Ectodermal cell (in vitro differentiated cells): ENCODE measurements around the gene NISCH.

Source experiments
- H3K27ac ChIP-seq: 2 replicates; pipeline ENCODE4 v1.7.0; 2013; ENCODE audit warnings: mild to moderate bottlenecking, low read depth, low read length; ENCODE audit not compliant: insufficient read depth, poor library complexity, severe bottlenecking
- H3K27me3 ChIP-seq: 2 replicates; pipeline ENCODE4 v1.7.0; 2013; ENCODE audit warnings: mild to moderate bottlenecking, low read length; ENCODE audit not compliant: insufficient read depth, control insufficient read depth, poor library complexity, severe bottlenecking
- H3K36me3 ChIP-seq: one replicate; pipeline ENCODE4 v1.7.0; 2013; ENCODE audit warnings: low read length; ENCODE audit not compliant: control insufficient read depth, insufficient read depth
- H3K4me1 ChIP-seq: one replicate; pipeline ENCODE4 v1.7.0; 2013; ENCODE audit warnings: low read length; ENCODE audit not compliant: control insufficient read depth, insufficient read depth
- H3K4me3 ChIP-seq: 2 replicates; pipeline ENCODE4 v1.7.0; 2013; ENCODE audit warnings: low read depth, low read length, control low read depth; ENCODE audit not compliant: insufficient read depth
- H3K9me3 ChIP-seq: 2 replicates; pipeline ENCODE4 v1.7.0; 2013; ENCODE audit warnings: mild to moderate bottlenecking, low read length, moderate library complexity; ENCODE audit not compliant: control insufficient read depth
- WGBS, 2 experiments: methylation state at CpG; one replicate each; pipeline ENCODE4 v1.1.7; 2013; ENCODE audit warnings: missing lambda C conversion rate in 2 of 2; 5-methylcytosine and 5-hydroxymethylcytosine counted together

Gene NISCH

DNA sequence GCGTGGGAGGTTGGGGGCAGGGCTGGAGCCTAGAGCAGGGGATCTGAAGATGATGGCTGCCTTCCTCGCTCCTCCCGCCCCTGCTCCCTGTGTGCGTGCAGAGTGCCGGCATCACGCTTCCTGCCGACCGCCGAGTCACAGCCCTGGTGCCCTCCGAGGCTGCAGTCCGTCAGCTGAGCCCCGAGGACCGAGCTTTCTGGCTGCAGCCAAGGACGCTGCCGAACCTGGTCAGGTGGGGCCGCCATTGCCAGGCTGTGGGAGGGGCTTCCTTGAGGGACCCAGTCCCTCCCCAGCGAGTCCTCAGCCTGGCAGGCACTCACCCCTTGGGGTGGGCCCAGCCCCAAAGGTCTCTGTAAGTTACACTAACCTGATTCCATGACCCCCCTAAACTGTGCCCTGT, 57.3 kb downstream of the NISCH start:
- Histone ChIP-seq H3K9me3 (no peaks in the 10 kb centered on the region), H3K4me3 (no peak overlapping the region), H3K27me3 (no peaks in the 10 kb centered on the region), H3K27ac (no peak overlapping the region), H3K36me3 (no peaks in the 10 kb centered on the region), H3K4me1 (no peaks in the 10 kb centered on the region)
- 87 to 89% methylated on average over 17 of the region's 17 CpGs for WGBS, 2 experiments

DNA sequence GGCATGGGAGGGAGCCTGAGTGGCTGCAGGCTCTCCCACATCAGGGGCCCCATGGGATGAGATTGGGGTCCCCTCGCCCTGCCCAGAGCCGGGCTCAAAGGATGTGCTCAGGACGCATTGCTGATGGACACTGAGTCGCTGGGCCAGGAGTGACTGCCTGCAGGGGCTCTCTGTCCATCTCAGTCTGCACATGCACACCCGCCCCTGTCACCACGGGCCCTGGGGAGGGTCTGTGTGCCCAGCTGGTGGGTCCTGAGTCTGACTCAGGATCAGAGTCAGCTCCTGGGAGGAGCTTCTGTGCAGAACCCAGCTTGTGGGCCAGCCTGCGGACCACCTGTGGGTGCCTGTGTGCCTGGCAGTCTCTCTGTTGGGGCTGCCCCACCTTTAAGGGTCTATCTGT, 57.9 kb downstream of the NISCH start:
- H3K27ac ChIP-seq, result no peak overlapping the region
- H3K36me3 ChIP-seq, result no peaks in the 10 kb centered on the region
- peaks cover 4% of the 10 kb centered on the region for H3K27me3 ChIP-seq
- no peak overlapping the region for H3K4me3 ChIP-seq
- no peaks in the 10 kb centered on the region for H3K9me3 ChIP-seq
- WGBS, 2 experiments, result 87 to 89% methylated on average over 7 of the region's 7 CpGs
- H3K4me1 ChIP-seq, result no peaks in the 10 kb centered on the region

DNA sequence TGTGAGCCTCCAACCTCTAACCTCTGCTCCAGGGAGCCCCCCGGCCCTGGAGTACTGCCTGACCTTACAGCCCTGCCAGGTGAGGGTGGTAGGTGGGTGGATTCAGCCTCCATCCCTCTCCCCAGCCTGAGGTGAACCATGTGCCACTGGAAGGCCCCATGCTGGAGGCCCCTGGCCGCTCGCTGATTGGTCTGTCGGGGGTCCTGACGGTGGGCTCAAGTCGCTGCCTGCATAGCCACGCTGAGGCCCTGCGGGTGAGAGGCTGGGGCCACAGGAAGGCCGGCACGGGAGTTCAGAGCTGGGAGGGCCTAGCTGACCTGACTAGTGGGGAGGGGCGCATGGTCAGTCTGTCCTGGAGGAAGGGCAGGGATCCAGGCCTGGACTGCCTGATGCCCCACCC, 59.2 kb downstream of the NISCH start:
- Histone ChIP-seq H3K4me3 (no peak overlapping the region), H3K27ac (no peak overlapping the region), H3K4me1 (no peaks in the 10 kb centered on the region), H3K27me3 (peaks cover 7% of the 10 kb centered on the region), H3K36me3 (no peaks in the 10 kb centered on the region), H3K9me3 (no peaks in the 10 kb centered on the region)
- WGBS, 2 experiments, result 88 to 89% methylated on average over 10 to 11 of the region's 11 CpGs

DNA sequence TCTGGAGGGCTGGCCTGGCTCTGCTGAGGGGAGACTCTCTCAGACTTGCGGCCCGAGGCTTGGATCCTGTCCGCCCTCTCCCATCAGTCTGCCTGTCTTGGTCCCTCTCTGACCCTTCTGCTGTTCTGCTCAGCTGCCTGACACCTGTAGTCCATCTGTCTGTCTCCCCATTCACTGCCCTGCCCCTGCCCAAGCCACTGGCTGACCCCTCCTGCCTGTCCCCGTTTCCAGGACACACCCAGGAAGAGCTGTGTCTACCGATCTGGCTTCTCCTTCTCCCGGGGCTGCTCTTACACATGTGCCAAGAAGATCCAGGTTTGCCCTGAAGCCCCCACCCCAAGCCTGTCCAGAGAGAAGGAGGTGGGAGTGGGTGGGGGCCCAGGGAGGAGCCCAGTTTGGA, 59.8 kb downstream of the NISCH start:
- Histone ChIP-seq H3K4me1 (no peaks in the 10 kb centered on the region), H3K36me3 (no peaks in the 10 kb centered on the region), H3K27ac (no peak overlapping the region), H3K9me3 (no peaks in the 10 kb centered on the region), H3K4me3 (no peak overlapping the region), H3K27me3 (peaks cover 7% of the 10 kb centered on the region)
- WGBS, 2 experiments, result 89 to 92% methylated on average over 6 of the region's 6 CpGs

DNA sequence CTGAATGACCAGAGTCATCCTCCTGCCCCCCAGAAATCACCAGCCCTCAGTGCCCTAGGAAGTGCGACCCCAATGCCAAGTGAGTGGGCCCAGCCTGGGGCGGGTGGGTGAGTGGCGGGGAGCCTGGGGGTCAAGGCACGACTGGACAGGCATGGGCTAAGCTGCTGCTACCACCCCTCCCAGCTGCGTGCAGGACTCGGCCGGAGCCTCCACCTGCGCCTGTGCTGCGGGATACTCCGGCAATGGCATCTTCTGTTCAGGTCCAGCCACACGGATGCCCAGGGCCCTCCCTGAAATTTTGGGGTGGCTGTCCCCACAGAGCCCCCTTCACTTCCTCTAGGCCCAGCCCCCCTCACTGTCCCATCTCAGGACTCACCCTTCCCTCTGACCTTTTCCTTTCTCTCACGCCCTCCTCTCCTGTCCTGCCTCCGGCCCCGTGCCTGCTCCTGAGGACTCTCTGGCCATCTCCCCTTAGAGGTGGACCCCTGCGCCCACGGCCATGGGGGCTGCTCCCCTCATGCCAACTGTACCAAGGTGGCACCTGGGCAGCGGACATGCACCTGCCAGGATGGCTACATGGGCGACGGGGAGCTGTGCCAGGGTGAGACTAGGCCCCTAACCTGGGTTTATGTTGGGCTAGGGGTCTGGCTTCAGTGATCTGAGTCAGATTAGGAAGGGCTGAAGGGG, 61.2 kb downstream of the NISCH start:
- 91 to 94% methylated on average over 19 of the region's 19 CpGs for WGBS, 2 experiments
- Histone ChIP-seq H3K9me3 (no peaks in the 10 kb centered on the region), H3K36me3 (no peaks in the 10 kb centered on the region), H3K27ac (no peak overlapping the region), H3K27me3 (peaks cover 7% of the 10 kb centered on the region), H3K4me3 (no peak overlapping the region), H3K4me1 (no peaks in the 10 kb centered on the region)

DNA sequence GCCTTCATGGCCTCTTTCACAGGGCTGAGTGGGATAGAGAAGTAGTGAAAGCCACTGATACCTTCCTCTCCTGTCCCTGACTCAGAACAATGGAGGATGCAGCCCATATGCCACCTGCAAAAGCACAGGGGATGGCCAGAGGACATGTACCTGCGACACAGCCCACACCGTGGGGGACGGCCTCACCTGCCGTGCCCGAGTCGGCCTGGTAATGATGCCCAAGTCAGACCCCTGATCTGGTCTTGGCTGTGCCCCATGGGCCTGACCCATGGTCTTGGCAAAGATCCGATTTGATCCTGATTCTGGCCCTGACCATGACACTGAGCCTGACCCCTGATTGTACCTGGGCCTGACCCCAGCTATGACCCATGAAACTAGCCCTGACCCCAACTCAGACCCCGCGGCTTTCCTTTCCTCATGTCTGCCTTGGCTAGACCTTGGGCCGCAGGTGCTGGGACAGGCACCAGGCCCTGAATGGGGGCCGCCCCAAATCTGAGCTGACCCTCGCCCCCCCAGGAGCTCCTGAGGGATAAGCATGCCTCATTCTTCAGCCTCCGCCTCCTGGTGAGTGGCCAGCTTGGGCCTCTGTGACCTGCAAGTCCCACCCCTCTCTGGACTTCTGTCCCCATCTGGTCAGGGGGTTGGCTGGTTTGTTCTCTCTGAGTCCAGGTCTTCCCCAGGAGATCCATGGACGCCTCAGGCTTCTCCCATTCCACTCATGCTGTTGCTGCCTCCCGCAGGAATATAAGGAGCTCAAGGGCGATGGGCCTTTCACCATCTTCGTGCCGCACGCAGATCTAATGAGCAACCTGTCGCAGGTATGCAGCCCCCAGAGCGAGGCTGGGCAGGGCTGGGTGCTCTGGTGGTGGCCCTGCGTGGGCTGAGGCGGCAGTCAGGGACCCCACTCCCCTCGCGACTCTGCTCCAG, 62.7 kb downstream of the NISCH start:
- Histone ChIP-seq H3K36me3 (no peaks in the 10 kb centered on the region), H3K27me3 (peaks cover 7% of the 10 kb centered on the region), H3K27ac (no peak overlapping the region), H3K4me3 (no peak overlapping the region), H3K4me1 (no peaks in the 10 kb centered on the region), H3K9me3 (no peaks in the 10 kb centered on the region)
- WGBS, 2 experiments, result 89% methylated on average over 25 of the region's 25 CpGs

DNA sequence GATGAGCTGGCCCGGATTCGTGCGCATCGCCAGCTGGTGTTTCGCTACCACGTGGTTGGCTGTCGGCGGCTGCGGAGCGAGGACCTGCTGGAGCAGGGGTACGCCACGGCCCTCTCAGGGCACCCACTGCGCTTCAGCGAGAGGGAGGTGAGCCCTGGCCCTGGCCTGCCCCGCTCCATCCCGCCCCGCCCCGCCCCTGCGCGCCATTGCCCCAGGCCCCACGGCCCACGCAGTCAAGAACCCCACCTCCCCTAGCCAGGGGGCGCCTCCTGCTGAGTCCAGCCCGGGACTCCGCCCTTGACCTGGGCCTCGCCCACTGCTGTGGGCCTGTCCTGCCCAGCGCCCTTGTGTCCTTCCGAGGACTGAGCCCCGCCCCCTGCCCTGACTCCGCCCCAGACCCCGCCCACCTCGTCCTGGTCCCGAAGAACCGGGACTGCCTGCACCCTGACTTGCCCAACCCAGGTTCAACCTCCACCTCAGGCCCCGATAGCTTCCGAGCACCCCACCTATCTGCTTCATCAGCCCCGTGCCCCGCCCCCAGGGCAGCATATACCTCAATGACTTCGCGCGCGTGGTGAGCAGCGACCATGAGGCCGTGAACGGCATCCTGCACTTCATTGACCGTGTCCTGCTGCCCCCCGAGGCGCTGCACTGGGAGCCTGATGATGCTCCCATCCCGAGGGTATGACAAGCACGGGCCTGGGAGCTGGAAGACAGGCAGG, 63.5 kb downstream of the NISCH start:
- Histone ChIP-seq H3K4me1 (no peaks in the 10 kb centered on the region), H3K9me3 (no peaks in the 10 kb centered on the region), H3K27me3 (peaks cover 7% of the 10 kb centered on the region), H3K27ac (no peak overlapping the region), H3K4me3 (no peak overlapping the region), H3K36me3 (peaks cover 5% of the 10 kb centered on the region)
- WGBS, 2 experiments, result 57% methylated on average over 50 of the region's 50 CpGs

DNA sequence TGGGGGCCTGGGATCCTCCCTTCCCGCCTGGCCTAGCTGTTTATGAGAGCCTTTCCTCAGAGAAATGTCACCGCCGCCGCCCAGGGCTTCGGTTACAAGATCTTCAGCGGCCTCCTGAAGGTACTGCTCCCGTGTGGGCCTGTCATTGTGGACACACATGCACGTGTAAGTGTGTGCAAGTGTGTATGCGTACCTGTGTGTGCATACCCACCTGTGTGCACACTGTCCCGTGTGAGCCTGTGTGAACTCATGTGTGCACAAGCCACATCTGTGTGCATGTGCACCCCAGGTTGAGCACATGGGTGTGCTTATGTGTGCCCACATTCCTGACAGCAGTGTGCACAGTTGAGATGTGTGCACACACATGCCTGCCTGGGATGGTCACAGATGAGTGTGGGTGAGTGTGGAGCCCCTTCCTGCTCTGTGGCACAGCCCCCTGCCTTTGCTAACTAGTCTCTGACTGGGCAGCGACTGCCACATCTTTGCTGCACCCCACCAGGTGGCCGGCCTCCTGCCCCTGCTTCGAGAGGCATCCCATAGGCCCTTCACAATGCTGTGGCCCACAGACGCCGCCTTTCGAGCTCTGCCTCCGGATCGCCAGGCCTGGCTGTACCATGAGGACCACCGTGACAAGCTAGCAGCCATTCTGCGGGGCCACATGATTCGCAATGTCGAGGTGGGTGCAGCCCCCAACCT, 64.2 kb downstream of the NISCH start:
- Histone ChIP-seq H3K4me3 (no peak overlapping the region), H3K36me3 (peaks cover 12% of the 10 kb centered on the region), H3K27ac (no peak overlapping the region), H3K4me1 (no peaks in the 10 kb centered on the region), H3K27me3 (peaks cover 7% of the 10 kb centered on the region), H3K9me3 (no peaks in the 10 kb centered on the region)
- WGBS, 2 experiments, result 90% methylated on average over 22 of the region's 22 CpGs

DNA sequence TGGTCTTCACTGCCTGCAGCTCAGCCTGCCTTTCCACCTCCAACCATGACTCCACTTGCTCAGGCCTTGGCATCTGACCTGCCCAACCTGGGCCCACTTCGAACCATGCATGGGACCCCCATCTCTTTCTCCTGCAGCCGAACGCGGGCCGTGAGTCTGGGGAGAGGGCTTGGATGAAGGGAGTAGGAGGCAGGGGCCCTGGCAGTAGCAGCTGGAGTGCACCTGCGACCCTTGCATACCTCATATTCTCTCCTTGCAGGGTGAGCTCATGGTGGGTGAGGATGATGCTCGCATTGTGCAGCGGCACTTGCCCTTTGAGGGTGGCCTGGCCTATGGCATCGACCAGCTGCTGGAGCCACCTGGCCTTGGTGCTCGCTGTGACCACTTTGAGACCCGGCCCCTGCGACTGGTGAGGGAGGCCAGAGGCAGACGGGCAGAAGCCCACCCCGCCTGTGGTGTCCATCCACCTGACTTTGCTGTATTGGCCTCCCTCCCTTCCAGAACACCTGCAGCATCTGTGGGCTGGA, 64.8 kb downstream of the NISCH start:
- WGBS, 2 experiments, result 93 to 96% methylated on average over 14 of the region's 14 CpGs
- Histone ChIP-seq H3K27me3 (peaks cover 7% of the 10 kb centered on the region), H3K4me1 (no peaks in the 10 kb centered on the region), H3K4me3 (no peak overlapping the region), H3K9me3 (no peaks in the 10 kb centered on the region), H3K27ac (no peak overlapping the region), H3K36me3 (peaks cover 16% of the 10 kb centered on the region)
